Measurements from ENCODE around the gene RTN4RL2.

DNA sequence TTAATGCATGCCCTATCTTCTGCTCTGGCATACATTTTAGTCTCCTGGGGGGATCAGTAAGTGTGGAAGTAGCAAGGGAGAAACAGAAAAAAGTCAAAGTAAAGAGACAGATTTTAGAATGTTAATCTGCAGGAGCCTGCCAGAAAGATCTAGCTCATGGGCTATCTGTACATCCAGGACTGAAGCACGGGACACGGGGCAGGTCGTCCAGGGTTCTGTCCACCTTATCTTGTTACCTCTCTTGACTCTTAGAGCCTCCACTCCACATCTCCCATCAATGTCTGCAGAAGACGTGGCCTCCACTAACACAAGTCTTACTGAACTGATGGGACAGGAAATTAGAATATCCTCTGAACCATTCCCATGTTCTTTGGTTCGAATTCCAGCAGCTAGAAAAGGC, 31.7 kb upstream of the RTN4RL2 start:
- TF ChIP-seq, protein P1, sequence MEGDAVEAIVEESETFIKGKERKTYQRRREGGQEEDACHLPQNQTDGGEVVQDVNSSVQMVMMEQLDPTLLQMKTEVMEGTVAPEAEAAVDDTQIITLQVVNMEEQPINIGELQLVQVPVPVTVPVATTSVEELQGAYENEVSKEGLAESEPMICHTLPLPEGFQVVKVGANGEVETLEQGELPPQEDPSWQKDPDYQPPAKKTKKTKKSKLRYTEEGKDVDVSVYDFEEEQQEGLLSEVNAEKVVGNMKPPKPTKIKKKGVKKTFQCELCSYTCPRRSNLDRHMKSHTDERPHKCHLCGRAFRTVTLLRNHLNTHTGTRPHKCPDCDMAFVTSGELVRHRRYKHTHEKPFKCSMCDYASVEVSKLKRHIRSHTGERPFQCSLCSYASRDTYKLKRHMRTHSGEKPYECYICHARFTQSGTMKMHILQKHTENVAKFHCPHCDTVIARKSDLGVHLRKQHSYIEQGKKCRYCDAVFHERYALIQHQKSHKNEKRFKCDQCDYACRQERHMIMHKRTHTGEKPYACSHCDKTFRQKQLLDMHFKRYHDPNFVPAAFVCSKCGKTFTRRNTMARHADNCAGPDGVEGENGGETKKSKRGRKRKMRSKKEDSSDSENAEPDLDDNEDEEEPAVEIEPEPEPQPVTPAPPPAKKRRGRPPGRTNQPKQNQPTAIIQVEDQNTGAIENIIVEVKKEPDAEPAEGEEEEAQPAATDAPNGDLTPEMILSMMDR (IDR thresholded peaks at IDR 0.05) = no peak
- no peak for TF ChIP-seq ZFX (IDR thresholded peaks at IDR 0.05; ENCODE audit: borderline replicate concordance)

Measured in 22Rv1 (cell line).